HEK293 (cell line): ENCODE measurements around the gene MMP25.

Source experiments
- BCL6B ChIP-seq: fragments of 450-650 bp; formaldehyde crosslinking; IDR thresholded peaks from 2 replicates; pipeline ENCODE4 v1.5.1; 2017; ENCODE audit warnings: missing biosample characterization, missing genetic modification characterization
- GLIS1 ChIP-seq: fragments of 450-650 bp; formaldehyde crosslinking; IDR thresholded peaks from 2 replicates; pipeline ENCODE4 v1.5.1; 2016; ENCODE audit warnings: missing biosample characterization, missing genetic modification characterization
- IKZF3 ChIP-seq: fragments of 450-650 bp; IDR thresholded peaks from 2 replicates; pipeline ENCODE4 v1.5.0; 2018; ENCODE audit warnings: missing biosample characterization, mild to moderate bottlenecking, missing genetic modification characterization, moderate library complexity
- KLF7 ChIP-seq: fragments of 450-650 bp; formaldehyde crosslinking; IDR thresholded peaks from 2 replicates; pipeline ENCODE4 v1.5.1; 2016; ENCODE audit warnings: missing biosample characterization, missing genetic modification characterization, borderline replicate concordance
- MEIS1 ChIP-seq: sonication (generic); formaldehyde crosslinking; IDR thresholded peaks from 2 replicates; pipeline ENCODE4 v1.8.1; 2022; ENCODE audit warnings: missing genetic modification reagents, mild to moderate bottlenecking, borderline replicate concordance
- PRDM6 ChIP-seq: fragments of 450-650 bp; formaldehyde crosslinking; IDR thresholded peaks from 2 replicates; pipeline ENCODE4 v1.5.1; 2017; ENCODE audit warnings: missing biosample characterization, missing genetic modification characterization
- SP7 ChIP-seq: fragments of 450-650 bp; formaldehyde crosslinking; IDR thresholded peaks from 2 replicates; pipeline ENCODE4 v1.5.1; 2016; ENCODE audit warnings: missing biosample characterization, missing genetic modification characterization
- ZBTB11 ChIP-seq: fragments of 450-650 bp; formaldehyde crosslinking; conservative IDR thresholded peaks from 2 replicates; pipeline ENCODE4 v1.5.1; 2016; ENCODE audit warnings: low read depth, missing biosample characterization, missing genetic modification characterization
- ZIC2 ChIP-seq: fragments of 450-650 bp; formaldehyde crosslinking; IDR thresholded peaks from 2 replicates; pipeline ENCODE4 v1.5.1; 2016; ENCODE audit warnings: missing biosample characterization, missing genetic modification characterization
- ZNF112 ChIP-seq: fragments of 450-650 bp; formaldehyde crosslinking; IDR thresholded peaks from 2 replicates; pipeline ENCODE4 v1.5.0; 2017; ENCODE audit warnings: missing biosample characterization, missing genetic modification characterization
- ZNF138 ChIP-seq: fragments of 450-650 bp; formaldehyde crosslinking; IDR thresholded peaks from 2 replicates; pipeline ENCODE4 v1.5.1; 2016; ENCODE audit warnings: missing biosample characterization, missing genetic modification characterization, borderline replicate concordance
- ZNF140 ChIP-seq: fragments of 450-650 bp; formaldehyde crosslinking; IDR thresholded peaks from 2 replicates; pipeline ENCODE4 v1.5.1; 2016; ENCODE audit warnings: missing biosample characterization, missing genetic modification characterization
- ZNF155 ChIP-seq: fragments of 450-650 bp; formaldehyde crosslinking; IDR thresholded peaks from 2 replicates; pipeline ENCODE4 v1.5.1; 2016; ENCODE audit warnings: missing biosample characterization, missing genetic modification characterization
- ZNF221 ChIP-seq: fragments of 450-650 bp; formaldehyde crosslinking; IDR thresholded peaks from 2 replicates; pipeline ENCODE4 v1.5.1; 2017; ENCODE audit warnings: missing biosample characterization, missing genetic modification characterization, borderline replicate concordance
- ZNF248 ChIP-seq: fragments of 450-650 bp; formaldehyde crosslinking; IDR thresholded peaks from 2 replicates; pipeline ENCODE4 v1.5.1; 2017; ENCODE audit warnings: missing biosample characterization, missing genetic modification characterization
- ZNF324 ChIP-seq: fragments of 450-650 bp; formaldehyde crosslinking; IDR thresholded peaks from 2 replicates; pipeline ENCODE4 v1.5.1; 2016; ENCODE audit warnings: missing biosample characterization, missing genetic modification characterization
- ZNF394 ChIP-seq: fragments of 450-650 bp; formaldehyde crosslinking; IDR thresholded peaks from 2 replicates; pipeline ENCODE4 v1.5.1; 2016; ENCODE audit warnings: missing biosample characterization, missing genetic modification characterization, mild to moderate bottlenecking, moderate library complexity, borderline replicate concordance
- ZNF501 ChIP-seq: fragments of 450-650 bp; formaldehyde crosslinking; IDR thresholded peaks from 2 replicates; pipeline ENCODE4 v1.5.1; 2016; ENCODE audit warnings: missing biosample characterization, missing genetic modification characterization
- ZNF548 ChIP-seq: fragments of 450-650 bp; formaldehyde crosslinking; IDR thresholded peaks from 2 replicates; pipeline ENCODE4 v1.5.1; 2016; ENCODE audit warnings: missing biosample characterization, missing genetic modification characterization
- ZNF600 ChIP-seq: fragments of 450-650 bp; formaldehyde crosslinking; IDR thresholded peaks from 2 replicates; pipeline ENCODE4 v1.5.1; 2016; ENCODE audit warnings: missing biosample characterization, missing genetic modification characterization
- ZNF654 ChIP-seq: fragments of 450-650 bp; formaldehyde crosslinking; IDR thresholded peaks from 2 replicates; pipeline ENCODE4 v1.5.1; 2016; ENCODE audit warnings: low read depth, missing biosample characterization, missing genetic modification characterization
- ZNF658 ChIP-seq: fragments of 450-650 bp; formaldehyde crosslinking; IDR thresholded peaks from 2 replicates; pipeline ENCODE4; 2016; ENCODE audit warnings: missing biosample characterization, missing genetic modification characterization
- ZNF830 ChIP-seq: fragments of 450-650 bp; IDR thresholded peaks from 2 replicates; pipeline ENCODE4 v1.5.0; 2018; ENCODE audit warnings: missing biosample characterization, missing genetic modification characterization, low read depth, mild to moderate bottlenecking, moderate library complexity
- ZSCAN16 ChIP-seq: fragments of 450-650 bp; formaldehyde crosslinking; IDR thresholded peaks from 2 replicates; pipeline ENCODE4 v1.5.1; 2016; ENCODE audit warnings: missing biosample characterization, missing genetic modification characterization
- ZXDB ChIP-seq: fragments of 450-650 bp; formaldehyde crosslinking; IDR thresholded peaks from 2 replicates; pipeline ENCODE4 v1.5.1; 2016; ENCODE audit warnings: missing biosample characterization, missing genetic modification characterization
- TF ChIP-seq, protein P1 (sequence below): fragments of 450-650 bp; formaldehyde crosslinking; IDR thresholded peaks from 2 replicates; pipeline ENCODE4; 2016; ENCODE audit warnings: missing biosample characterization, missing genetic modification characterization
- TF ChIP-seq, protein P2 (sequence below): fragments of 450-650 bp; formaldehyde crosslinking; IDR thresholded peaks from 2 replicates; pipeline ENCODE4 v1.5.1; 2016; ENCODE audit warnings: missing biosample characterization, missing genetic modification characterization
- TF ChIP-seq, protein P3 (sequence below): fragments of 450-650 bp; formaldehyde crosslinking; IDR thresholded peaks from 2 replicates; pipeline ENCODE4 v1.5.1; 2016; ENCODE audit warnings: missing biosample characterization, missing genetic modification characterization, low read depth
- TF ChIP-seq, protein P4 (sequence below): fragments of 450-650 bp; formaldehyde crosslinking; IDR thresholded peaks from 2 replicates; pipeline ENCODE4 v1.5.1; 2016; ENCODE audit warnings: missing biosample characterization, missing genetic modification characterization

MMP25 gene

DNA sequence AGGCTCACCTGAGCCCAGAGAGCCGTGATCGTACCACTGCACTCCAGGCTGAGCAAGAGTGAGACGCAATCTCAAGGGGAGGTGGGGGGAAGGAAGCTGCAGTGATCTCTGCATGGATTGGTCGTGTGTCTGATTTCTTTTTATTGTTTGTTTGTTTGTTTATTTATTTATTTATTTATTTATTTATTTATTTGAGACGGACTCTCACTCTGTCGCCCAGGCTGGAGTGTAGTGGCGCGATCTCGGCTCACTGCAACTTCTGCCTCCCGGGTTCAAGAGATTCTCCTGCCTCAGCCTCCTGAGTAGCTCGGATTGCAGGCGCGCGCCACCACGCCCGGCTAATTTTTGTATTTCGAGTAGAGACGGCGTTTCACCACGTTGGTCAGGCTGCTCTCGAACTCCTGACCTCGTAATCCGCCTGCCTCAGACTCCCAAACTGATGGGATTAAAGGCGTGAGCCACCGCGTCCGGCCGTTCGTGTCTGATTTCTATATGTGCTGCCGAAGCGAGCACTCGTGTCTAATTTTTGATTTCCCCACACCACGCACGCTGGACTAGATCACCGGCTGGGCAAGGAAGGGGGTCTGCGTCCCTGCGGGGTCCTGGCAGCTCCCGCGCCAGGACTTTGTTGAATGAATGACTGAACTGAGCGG, 26.6 kb upstream of the MMP25 start (continued):
- TF ChIP-seq ZNF394 (tag by site-specific recombination) = peak; percentile 91
- no peak for TF ChIP-seq SP7 (tag by site-specific recombination)
- TF ChIP-seq ZNF654 (tag by site-specific recombination) = peak; percentile 25
- TF ChIP-seq ZNF221 (tag by site-specific recombination) = no peak
- TF ChIP-seq ZSCAN16 = no peak
- no peak for TF ChIP-seq ZNF248
- TF ChIP-seq, protein P1, sequence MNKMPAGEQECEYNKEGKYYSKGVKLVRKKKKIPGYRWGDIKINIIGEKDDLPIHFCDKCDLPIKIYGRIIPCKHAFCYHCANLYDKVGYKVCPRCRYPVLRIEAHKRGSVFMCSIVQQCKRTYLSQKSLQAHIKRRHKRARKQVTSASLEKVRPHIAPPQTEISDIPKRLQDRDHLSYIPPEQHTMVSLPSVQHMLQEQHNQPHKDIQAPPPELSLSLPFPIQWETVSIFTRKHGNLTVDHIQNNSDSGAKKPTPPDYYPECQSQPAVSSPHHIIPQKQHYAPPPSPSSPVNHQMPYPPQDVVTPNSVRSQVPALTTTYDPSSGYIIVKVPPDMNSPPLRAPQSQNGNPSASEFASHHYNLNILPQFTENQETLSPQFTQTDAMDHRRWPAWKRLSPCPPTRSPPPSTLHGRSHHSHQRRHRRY (tag by site-specific recombination) = no peak
- TF ChIP-seq ZNF324 (tag by site-specific recombination) = no peak
- TF ChIP-seq ZBTB11 (tag by site-specific recombination) = peak; percentile 72
- TF ChIP-seq GLIS1 = no peak; the same call in 1 of the 2 replicates
- TF ChIP-seq, protein P2, sequence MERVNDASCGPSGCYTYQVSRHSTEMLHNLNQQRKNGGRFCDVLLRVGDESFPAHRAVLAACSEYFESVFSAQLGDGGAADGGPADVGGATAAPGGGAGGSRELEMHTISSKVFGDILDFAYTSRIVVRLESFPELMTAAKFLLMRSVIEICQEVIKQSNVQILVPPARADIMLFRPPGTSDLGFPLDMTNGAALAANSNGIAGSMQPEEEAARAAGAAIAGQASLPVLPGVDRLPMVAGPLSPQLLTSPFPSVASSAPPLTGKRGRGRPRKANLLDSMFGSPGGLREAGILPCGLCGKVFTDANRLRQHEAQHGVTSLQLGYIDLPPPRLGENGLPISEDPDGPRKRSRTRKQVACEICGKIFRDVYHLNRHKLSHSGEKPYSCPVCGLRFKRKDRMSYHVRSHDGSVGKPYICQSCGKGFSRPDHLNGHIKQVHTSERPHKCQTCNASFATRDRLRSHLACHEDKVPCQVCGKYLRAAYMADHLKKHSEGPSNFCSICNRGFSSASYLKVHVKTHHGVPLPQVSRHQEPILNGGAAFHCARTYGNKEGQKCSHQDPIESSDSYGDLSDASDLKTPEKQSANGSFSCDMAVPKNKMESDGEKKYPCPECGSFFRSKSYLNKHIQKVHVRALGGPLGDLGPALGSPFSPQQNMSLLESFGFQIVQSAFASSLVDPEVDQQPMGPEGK (tag by site-specific recombination) = no peak
- no peak for TF ChIP-seq MEIS1 (CRISPR knock-in tag)
- no peak for TF ChIP-seq ZNF112
- no peak for TF ChIP-seq ZNF658 (tag by site-specific recombination)
- TF ChIP-seq ZIC2 (tag by site-specific recombination) = peak; percentile 73
- TF ChIP-seq KLF7 (tag by site-specific recombination) = peak; percentile 34; the same call in 1 of the 2 replicates
- TF ChIP-seq, protein P3, sequence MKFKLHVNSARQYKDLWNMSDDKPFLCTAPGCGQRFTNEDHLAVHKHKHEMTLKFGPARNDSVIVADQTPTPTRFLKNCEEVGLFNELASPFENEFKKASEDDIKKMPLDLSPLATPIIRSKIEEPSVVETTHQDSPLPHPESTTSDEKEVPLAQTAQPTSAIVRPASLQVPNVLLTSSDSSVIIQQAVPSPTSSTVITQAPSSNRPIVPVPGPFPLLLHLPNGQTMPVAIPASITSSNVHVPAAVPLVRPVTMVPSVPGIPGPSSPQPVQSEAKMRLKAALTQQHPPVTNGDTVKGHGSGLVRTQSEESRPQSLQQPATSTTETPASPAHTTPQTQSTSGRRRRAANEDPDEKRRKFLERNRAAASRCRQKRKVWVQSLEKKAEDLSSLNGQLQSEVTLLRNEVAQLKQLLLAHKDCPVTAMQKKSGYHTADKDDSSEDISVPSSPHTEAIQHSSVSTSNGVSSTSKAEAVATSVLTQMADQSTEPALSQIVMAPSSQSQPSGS (tag by site-specific recombination) = no peak
- TF ChIP-seq ZNF140 (tag by site-specific recombination) = peak; percentile 92
- TF ChIP-seq ZNF501 = 0 out of 2 replicates have a peak, but pooled peaks have one; percentile 34
- no peak for TF ChIP-seq ZNF155 (tag by site-specific recombination)
- TF ChIP-seq BCL6B = no peak
- TF ChIP-seq, protein P4, sequence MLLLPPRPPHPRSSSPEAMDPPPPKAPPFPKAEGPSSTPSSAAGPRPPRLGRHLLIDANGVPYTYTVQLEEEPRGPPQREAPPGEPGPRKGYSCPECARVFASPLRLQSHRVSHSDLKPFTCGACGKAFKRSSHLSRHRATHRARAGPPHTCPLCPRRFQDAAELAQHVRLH (tag by site-specific recombination) = 0 out of 2 replicates have a peak, but pooled peaks have one; percentile 33
- peak; percentile 21; the same call in 1 of the 2 replicates for TF ChIP-seq ZNF548 (tag by site-specific recombination)
- no peak for TF ChIP-seq PRDM6 (tag by site-specific recombination)
- peak; percentile 52; the same call in 1 of the 2 replicates for TF ChIP-seq ZXDB
- no peak for TF ChIP-seq ZNF600 (tag by site-specific recombination)
- TF ChIP-seq ZNF830 (tag by site-specific recombination) = no peak
- TF ChIP-seq ZNF138 (tag by site-specific recombination) = 0 out of 2 replicates have a peak, but pooled peaks have one; percentile 17
- no peak for TF ChIP-seq IKZF3
